ENCODE results near the gene ACADM.

ACADM gene

GRCh38 chr1:75722966-75723365, 1.5 kb upstream of the ACADM start:
- no peak for DNase-seq (ENCODE audit: low read depth)
- peak overlapping the region; percentile 88 for H3K4me3 ChIP-seq (ENCODE audit: low read depth, low read length)
- TF ChIP-seq, protein P1, sequence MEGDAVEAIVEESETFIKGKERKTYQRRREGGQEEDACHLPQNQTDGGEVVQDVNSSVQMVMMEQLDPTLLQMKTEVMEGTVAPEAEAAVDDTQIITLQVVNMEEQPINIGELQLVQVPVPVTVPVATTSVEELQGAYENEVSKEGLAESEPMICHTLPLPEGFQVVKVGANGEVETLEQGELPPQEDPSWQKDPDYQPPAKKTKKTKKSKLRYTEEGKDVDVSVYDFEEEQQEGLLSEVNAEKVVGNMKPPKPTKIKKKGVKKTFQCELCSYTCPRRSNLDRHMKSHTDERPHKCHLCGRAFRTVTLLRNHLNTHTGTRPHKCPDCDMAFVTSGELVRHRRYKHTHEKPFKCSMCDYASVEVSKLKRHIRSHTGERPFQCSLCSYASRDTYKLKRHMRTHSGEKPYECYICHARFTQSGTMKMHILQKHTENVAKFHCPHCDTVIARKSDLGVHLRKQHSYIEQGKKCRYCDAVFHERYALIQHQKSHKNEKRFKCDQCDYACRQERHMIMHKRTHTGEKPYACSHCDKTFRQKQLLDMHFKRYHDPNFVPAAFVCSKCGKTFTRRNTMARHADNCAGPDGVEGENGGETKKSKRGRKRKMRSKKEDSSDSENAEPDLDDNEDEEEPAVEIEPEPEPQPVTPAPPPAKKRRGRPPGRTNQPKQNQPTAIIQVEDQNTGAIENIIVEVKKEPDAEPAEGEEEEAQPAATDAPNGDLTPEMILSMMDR (IDR thresholded peaks at IDR 0.05; ENCODE audit: control insufficient read depth, extremely low read depth, insufficient read depth): no peak

- TF ChIP-seq, protein P1 (IDR thresholded peaks at IDR 0.05; ENCODE audit: control insufficient read depth, extremely low read depth, insufficient read depth): no peak
- H3K4me3 ChIP-seq (ENCODE audit: low read depth, low read length): peak overlapping the region; percentile 88
- peak; percentile 43 for DNase-seq (ENCODE audit: low read depth)
These were observed 479 bp upstream of the ACADM start for GRCh38 chr1:75723989-75724471.

GRCh38 chr1:75725266-75725665, 757 bp downstream of the ACADM start:
- TF ChIP-seq, protein P1 (IDR thresholded peaks at IDR 0.05; ENCODE audit: control insufficient read depth, extremely low read depth, insufficient read depth): no peak
- peak overlapping the region; percentile 88 for H3K4me3 ChIP-seq (ENCODE audit: low read depth, low read length)
- DNase-seq (ENCODE audit: low read depth): no peak

DNA sequence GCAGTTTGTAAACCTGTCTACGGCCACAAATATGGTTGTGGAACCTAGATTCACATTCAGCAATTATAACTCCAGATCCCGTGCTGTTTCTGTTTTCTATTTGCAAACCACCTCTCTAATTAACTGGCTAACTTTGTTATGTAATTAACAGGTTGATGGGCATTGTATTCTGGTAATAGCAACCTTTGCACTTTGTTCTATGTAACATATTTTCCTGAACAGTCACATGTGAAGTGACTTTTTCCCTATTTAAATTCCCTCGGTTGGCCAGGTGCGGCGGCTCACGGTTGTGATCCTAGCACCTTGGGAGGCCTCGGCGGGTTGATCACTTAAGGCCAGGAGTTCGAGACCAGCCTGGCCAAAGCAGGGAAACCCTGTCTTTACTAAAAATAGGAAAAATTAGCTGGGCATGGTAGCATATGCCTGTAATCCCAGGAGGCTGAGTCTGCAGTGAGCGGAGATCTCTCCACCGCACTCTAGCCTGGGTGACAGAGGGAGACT, 1.4 kb downstream of the ACADM start:
- no peak for DNase-seq (ENCODE audit: low read depth)

DNA sequence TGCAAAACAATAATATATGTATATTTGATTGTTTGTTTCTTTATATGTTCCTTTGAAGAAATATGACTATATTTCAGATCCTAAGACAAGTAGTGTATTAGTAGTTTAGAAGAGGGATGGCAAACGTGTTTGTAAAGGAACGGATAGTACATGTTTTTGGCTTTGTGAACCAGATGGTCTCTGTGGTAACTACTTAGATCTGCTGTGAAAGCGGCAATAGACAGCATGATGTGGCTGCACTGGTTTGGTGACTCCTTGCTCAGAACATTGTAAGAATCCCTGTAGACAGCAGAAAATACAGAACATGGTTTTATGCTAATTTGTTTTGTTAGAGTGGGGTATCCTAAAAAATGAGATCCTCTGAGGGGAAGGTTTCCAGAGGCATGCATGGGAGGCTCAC, 3.1 kb downstream of the ACADM start:
- no peak for DNase-seq (ENCODE audit: low read depth)
- H3K4me3 ChIP-seq (ENCODE audit: low read depth, low read length): no peak overlapping the region
- TF ChIP-seq, protein P1 (IDR thresholded peaks at IDR 0.05; ENCODE audit: control insufficient read depth, extremely low read depth, insufficient read depth): no peak

More for the DNA sequence above, 1.4 kb downstream of the ACADM start:
- TF ChIP-seq, protein P1 (IDR thresholded peaks at IDR 0.05; ENCODE audit: control insufficient read depth, extremely low read depth, insufficient read depth): no peak
- H3K4me3 ChIP-seq (ENCODE audit: low read depth, low read length): peak overlapping the region; percentile 88

- no peak overlapping the region for H3K4me3 ChIP-seq (ENCODE audit: low read depth, low read length)
- TF ChIP-seq, protein P1 (IDR thresholded peaks at IDR 0.05; ENCODE audit: control insufficient read depth, extremely low read depth, insufficient read depth): no peak
- no peak for DNase-seq (ENCODE audit: low read depth)
These were observed 5.9 kb downstream of the ACADM start for GRCh38 chr1:75730432-75730831.

DNA sequence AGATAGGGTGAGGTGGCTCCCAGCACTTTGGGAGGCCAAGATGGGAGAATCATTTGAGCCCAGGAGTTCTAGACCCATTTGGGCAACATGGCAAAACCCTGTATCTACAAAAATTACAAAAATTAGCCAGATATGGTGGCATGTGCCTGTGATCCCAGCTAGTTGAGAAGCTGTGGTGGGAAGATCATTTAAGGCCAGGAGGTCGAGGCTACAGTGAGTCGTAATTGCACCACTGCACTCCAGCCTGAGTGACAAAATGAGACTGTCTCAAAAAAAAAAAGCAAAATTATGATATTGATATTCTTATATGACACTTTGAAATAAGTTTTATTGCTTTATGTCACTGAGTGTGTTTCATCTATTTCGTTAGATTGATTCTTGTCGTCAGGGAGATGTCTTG, 7.4 kb downstream of the ACADM start:
- TF ChIP-seq, protein P1 (IDR thresholded peaks at IDR 0.05; ENCODE audit: control insufficient read depth, extremely low read depth, insufficient read depth): no peak
- H3K4me3 ChIP-seq (ENCODE audit: low read depth, low read length): no peak overlapping the region
- no peak for DNase-seq (ENCODE audit: low read depth)
